ENCODE results near the gene TGIF2. TPM values are rescaled to one million over a fixed set of nuclear protein-coding genes. Genes with fewer than 3 reads are reported as not detected.

The TGIF2 gene
- total RNA-seq, 4 donors from 2014 or later = 10.6 to 12.7 (median 12.3) TPM

DNA sequence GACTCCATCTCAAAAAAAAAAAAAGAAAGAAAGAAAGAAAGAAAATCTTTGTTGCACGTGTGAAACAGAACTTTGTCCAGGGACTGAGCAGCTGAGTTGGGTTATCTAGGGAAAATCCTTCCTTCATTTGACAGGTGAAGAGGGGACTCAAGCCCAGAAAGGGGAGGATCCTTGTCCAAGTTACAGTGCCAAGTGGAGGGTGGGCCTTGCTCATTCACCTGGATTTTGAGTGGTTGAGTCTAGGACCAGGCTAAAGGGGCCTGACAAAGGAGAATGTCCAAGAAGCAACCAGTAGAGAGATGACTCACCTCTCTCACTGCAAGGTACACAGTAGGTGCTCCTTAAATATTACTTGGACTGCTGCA, 2.7 kb downstream of the TGIF2 start:
- TF ChIP-seq, protein P1, sequence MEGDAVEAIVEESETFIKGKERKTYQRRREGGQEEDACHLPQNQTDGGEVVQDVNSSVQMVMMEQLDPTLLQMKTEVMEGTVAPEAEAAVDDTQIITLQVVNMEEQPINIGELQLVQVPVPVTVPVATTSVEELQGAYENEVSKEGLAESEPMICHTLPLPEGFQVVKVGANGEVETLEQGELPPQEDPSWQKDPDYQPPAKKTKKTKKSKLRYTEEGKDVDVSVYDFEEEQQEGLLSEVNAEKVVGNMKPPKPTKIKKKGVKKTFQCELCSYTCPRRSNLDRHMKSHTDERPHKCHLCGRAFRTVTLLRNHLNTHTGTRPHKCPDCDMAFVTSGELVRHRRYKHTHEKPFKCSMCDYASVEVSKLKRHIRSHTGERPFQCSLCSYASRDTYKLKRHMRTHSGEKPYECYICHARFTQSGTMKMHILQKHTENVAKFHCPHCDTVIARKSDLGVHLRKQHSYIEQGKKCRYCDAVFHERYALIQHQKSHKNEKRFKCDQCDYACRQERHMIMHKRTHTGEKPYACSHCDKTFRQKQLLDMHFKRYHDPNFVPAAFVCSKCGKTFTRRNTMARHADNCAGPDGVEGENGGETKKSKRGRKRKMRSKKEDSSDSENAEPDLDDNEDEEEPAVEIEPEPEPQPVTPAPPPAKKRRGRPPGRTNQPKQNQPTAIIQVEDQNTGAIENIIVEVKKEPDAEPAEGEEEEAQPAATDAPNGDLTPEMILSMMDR (IDR thresholded peaks at IDR 0.05; ENCODE audit: low read depth) = no peak

DNA sequence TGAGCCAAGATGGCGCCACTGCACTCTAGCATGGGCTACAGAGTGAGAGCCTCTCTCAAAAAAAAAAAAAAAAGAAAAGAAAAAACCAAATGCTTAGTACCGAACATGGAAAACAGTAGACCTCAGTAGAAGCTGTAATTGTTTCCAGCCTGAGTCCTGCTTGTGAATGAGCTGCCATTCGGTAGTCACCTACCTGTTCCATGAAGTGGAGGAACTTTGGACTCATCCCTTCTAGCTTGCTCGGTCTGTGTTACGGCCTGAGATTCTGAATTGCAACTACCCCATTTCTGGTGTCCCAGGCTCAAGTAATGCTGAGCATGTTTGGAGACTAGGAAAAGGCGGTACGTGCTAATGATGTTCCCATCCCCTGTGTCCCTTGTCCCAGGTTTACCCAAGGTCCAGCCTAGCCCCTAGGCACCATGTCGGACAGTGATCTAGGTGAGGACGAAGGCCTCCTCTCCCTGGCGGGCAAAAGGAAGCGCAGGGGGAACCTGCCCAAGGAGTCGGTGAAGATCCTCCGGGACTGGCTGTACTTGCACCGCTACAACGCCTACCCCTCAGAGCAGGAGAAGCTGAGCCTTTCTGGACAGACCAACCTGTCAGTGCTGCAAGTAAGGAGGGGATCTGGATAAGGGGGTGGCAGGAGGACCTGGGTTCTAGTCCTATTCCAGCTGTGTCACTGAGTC, 5.1 kb downstream of the TGIF2 start:
- TF ChIP-seq, protein P1 (IDR thresholded peaks at IDR 0.05; ENCODE audit: low read depth) = no peak

DNA sequence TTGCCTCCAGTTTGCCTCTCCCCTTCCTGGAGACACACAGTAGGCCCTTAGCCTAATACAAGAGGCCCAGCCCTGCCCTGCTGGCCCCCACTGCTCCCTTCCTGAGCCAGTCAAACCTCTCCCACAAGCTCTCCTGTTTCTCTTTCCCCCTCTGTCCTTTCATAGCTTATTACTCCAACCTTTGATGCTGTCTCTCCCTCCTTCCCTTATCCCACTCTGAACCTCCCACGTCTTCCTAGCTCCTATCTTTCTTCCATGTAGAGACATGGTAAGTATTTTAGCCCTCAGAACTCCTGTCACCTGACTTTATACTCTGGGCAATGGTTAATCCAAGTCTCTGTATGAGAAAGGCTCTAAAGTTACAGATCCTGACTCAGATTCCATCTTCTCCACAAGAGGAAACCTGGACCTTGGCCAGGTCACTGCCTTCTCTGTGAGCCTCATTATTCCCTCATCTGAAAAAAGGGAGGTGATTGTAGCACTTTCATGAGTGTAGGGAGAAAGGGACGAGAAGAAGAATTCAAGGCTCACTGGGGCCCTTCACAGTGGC, 6.7 kb downstream of the TGIF2 start:
- TF ChIP-seq, protein P1 (IDR thresholded peaks at IDR 0.05; ENCODE audit: low read depth) = no peak

DNA sequence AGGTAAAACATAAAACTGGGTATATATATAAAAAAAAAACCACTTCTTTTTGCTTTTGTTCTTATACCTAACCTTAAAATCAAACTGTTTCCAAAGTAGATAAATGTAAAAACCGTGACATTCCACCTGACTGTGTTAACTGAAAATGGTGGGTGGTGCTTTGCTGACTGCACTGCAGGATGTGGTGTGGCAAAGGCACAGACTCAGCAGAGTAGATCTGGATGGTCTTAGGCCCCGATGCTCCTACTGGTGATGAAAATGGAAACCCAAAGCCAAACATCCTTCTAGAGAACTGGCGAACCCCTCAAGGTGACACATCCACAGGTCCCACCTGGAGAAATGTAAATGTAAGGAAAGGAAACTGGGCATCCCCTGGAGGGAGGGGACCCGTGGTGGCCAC, 8.9 kb downstream of the TGIF2 start:
- TF ChIP-seq, protein P1 (IDR thresholded peaks at IDR 0.05; ENCODE audit: low read depth) = no peak

DNA sequence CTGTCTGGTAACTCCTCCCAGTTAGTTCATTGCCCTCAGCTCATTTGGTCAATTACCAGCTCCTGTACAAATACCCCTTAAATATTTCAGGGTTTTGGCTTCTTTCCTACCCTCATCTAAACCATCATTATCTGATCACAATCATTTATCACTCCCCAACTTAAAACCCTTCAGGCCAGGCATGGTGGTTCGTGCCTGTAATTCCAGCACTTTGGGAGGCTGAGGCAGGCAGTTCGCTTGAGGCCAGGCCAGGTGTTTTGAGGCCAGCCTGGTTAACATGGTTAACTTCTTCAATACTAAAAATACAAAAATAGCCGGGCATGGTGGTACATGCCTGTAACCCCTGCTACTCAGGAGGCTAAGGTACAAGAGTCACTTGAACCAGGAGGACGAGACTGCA, 9.4 kb downstream of the TGIF2 start:
- TF ChIP-seq, protein P1 (IDR thresholded peaks at IDR 0.05; ENCODE audit: low read depth) = no peak

DNA sequence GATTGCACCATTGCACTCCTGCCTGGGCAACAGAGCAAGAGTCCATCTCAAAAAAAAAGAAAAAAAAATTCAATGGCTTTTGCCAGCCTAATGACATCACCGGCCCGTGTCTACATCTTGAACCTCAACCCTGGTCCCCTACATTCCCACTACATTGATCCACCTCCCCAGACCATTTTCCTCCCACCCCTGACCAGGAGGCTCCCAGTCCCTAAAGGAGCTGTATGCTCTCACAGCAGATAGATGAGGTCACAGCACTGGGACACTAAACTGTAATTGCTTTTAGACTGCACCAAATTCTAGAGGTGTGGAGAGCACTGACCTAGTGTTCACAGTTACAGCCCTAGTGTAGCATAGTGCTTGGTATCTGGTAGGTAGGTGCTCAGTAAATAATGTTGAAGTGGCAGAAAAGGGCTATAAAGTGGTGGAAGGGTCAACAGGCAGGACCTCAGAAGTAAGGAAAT, 10.7 kb downstream of the TGIF2 start:
- TF ChIP-seq, protein P1 (IDR thresholded peaks at IDR 0.05; ENCODE audit: low read depth) = no peak

DNA sequence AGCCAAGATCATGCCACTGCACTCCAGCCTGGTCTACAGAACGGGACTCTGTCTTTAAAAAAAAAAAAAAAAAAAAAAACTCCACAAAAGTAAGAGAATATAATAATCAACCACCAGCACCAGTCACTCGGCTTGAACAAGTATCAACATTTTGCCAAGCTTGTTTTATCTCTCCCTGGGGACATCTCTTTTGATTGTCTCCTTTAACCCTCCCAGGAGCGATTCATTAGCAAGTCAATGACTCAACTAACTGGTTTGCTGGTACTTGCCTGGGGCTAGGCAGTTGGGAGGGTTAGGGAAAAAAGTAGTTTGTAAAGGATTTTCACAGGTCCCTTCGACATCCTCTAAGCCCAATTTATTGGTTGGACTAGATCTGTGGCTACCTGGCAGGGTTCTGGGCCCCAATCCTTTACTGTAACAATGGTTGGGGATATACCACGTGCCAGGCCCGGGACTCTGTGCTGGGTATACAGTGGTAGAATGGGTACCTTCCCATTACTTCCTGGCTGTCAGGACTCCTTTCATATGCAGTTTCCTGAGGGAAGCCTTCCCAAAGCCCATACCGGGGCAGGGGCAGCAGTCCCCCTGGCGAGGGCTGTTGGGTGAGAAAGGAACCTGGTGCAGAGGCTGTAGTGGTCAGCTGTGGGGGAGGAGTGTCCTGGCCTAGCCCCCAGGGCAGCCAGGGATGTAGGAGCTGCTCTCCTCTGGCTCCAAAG, 12.2 kb downstream of the TGIF2 start:
- TF ChIP-seq, protein P1 (IDR thresholded peaks at IDR 0.05; ENCODE audit: low read depth) = no peak

All from subcutaneous adipose tissue (tissue), 4 donors.